Karpas-422 (cell line): ENCODE data around the gene TGFBI. TPM values are rescaled to one million over a fixed set of nuclear protein-coding genes. Genes with fewer than 3 reads are reported as not detected.

Experiments
- DNase-seq: peaks from one replicate; pipeline ENCODE4 v3.0.0-alpha.2; 2015
- H2AFZ ChIP-seq: fragments of 200-600 bp; sonication (generic); 2 replicates; pipeline ENCODE4 v1.6.1; 2014; ENCODE audit warnings: antibody characterized with exemption, low read length, mixed read lengths
- H3K27ac ChIP-seq: fragments of 200-600 bp; sonication (generic); 2 replicates; pipeline ENCODE4 v1.5.1; 2014; ENCODE audit warnings: mild to moderate bottlenecking, low read length, moderate library complexity
- H3K27me3 ChIP-seq: fragments of 200-600 bp; sonication (generic); 2 replicates; pipeline ENCODE4 v1.6.1; 2014; ENCODE audit warnings: low read length, mixed read lengths
- H3K36me3 ChIP-seq: fragments of 200-600 bp; sonication (generic); 2 replicates; pipeline ENCODE4 v1.6.1; 2014; ENCODE audit warnings: low read length, mixed read lengths; ENCODE audit not compliant: insufficient read depth
- H3K4me1 ChIP-seq: fragments of 200-600 bp; sonication (generic); 2 replicates; pipeline ENCODE4 v1.6.1; 2014; ENCODE audit warnings: mild to moderate bottlenecking, low read length, mixed read lengths
- H3K4me2 ChIP-seq: fragments of 200-600 bp; sonication (generic); 2 replicates; pipeline ENCODE4 v1.6.1; 2014; ENCODE audit warnings: low read length, low read depth, mild to moderate bottlenecking; ENCODE audit not compliant: poor library complexity, severe bottlenecking
- H3K4me3 ChIP-seq: fragments of 200-600 bp; sonication (generic); 2 replicates; pipeline ENCODE4 v1.5.1; 2014; ENCODE audit warnings: mild to moderate bottlenecking, antibody characterized with exemption, low read length, mixed read lengths
- H3K79me2 ChIP-seq: fragments of 200-600 bp; sonication (generic); 2 replicates; pipeline ENCODE4 v1.6.1; 2014; ENCODE audit warnings: mild to moderate bottlenecking, low read length, mixed read lengths
- H3K9ac ChIP-seq: fragments of 200-600 bp; sonication (generic); 2 replicates; pipeline ENCODE4 v1.6.0; 2014; ENCODE audit warnings: low read length
- H3K9me2 ChIP-seq: fragments of 200-600 bp; sonication (generic), shearing (Covaris generic); replicated peaks from 2 replicates; pipeline ENCODE4 v1.6.0; 2014; ENCODE audit warnings: mild to moderate bottlenecking, low read length, moderate library complexity; ENCODE audit not compliant: insufficient read depth
- H3K9me3 ChIP-seq: fragments of 300-700, 200-600 bp; sonication (generic); 2 replicates; pipeline ENCODE4 v1.6.1; 2014; ENCODE audit warnings: low read length, mixed read lengths
- H4K20me1 ChIP-seq: fragments of 200-600 bp; sonication (generic); 2 replicates; pipeline ENCODE4 v1.6.1; 2014; ENCODE audit warnings: mild to moderate bottlenecking, antibody characterized with exemption, low read length, low read depth; ENCODE audit not compliant: insufficient read depth
- total RNA-seq: library from RNA; depleted of rRNA; stranded (reverse); fragments of >200 nt; shearing (Covaris generic); gene quantifications from 2 replicates; pipeline ENCODE4 v1.2.3, GENCODE V29; 2014; ENCODE audit warnings: low replicate concordance

Gene TGFBI
- total RNA-seq, 1 experiment from 2014 or later = not detected

- Histone ChIP-seq H3K9me2 (no peaks in the 10 kb centered on the region), H3K4me2 (no peak overlapping the region), H3K4me1 (no peaks in the 10 kb centered on the region), H3K9me3 (no peaks in the 10 kb centered on the region), H3K27me3 (no peaks in the 10 kb centered on the region), H3K36me3 (no peaks in the 10 kb centered on the region), H3K27ac (no peak overlapping the region), H3K79me2 (no peaks in the 10 kb centered on the region), H2AFZ (no peak overlapping the region), H4K20me1 (no peaks in the 10 kb centered on the region), H3K4me3 (no peak overlapping the region), H3K9ac (no peak overlapping the region)
- no peak for DNase-seq
Measured at GRCh38 chr5:136061630-136062365, 33.0 kb downstream of the TGFBI start.

- no peak overlapping the region for H3K4me2 ChIP-seq
- no peak overlapping the region for H3K9ac ChIP-seq
- no peaks in the 10 kb centered on the region for H3K9me2 ChIP-seq
- no peaks in the 10 kb centered on the region for H3K36me3 ChIP-seq
- no peak overlapping the region for H2AFZ ChIP-seq
- H3K79me2 ChIP-seq = no peaks in the 10 kb centered on the region
- H3K9me3 ChIP-seq = no peaks in the 10 kb centered on the region
- peak; percentile 87 for DNase-seq
- H3K4me3 ChIP-seq = no peak overlapping the region
- no peaks in the 10 kb centered on the region for H3K27me3 ChIP-seq
- H4K20me1 ChIP-seq = no peaks in the 10 kb centered on the region
- no peaks in the 10 kb centered on the region for H3K4me1 ChIP-seq
- no peak overlapping the region for H3K27ac ChIP-seq
Measured at GRCh38 chr5:136062366-136063274, 33.8 kb downstream of the TGFBI start.

GRCh38 chr5:136063778-136064465 is 35.1 kb downstream of the TGFBI start:
- Histone ChIP-seq H2AFZ (no peak overlapping the region), H3K4me3 (no peak overlapping the region), H3K9me2 (no peaks in the 10 kb centered on the region), H3K79me2 (no peaks in the 10 kb centered on the region), H3K36me3 (no peaks in the 10 kb centered on the region), H3K4me2 (no peak overlapping the region), H3K9me3 (no peaks in the 10 kb centered on the region), H3K9ac (no peak overlapping the region), H3K27me3 (no peaks in the 10 kb centered on the region), H3K4me1 (no peaks in the 10 kb centered on the region), H4K20me1 (no peaks in the 10 kb centered on the region), H3K27ac (no peak overlapping the region)
- DNase-seq = no peak

GRCh38 chr5:136064510-136064909 is 35.7 kb downstream of the TGFBI start:
- H3K36me3 ChIP-seq = no peaks in the 10 kb centered on the region
- no peaks in the 10 kb centered on the region for H3K79me2 ChIP-seq
- H3K27ac ChIP-seq = no peak overlapping the region
- H3K4me3 ChIP-seq = no peak overlapping the region
- H3K9me3 ChIP-seq = no peaks in the 10 kb centered on the region
- no peaks in the 10 kb centered on the region for H3K9me2 ChIP-seq
- H3K9ac ChIP-seq = no peak overlapping the region
- H4K20me1 ChIP-seq = no peaks in the 10 kb centered on the region
- no peak overlapping the region for H3K4me2 ChIP-seq
- H3K27me3 ChIP-seq = no peaks in the 10 kb centered on the region
- H2AFZ ChIP-seq = no peak overlapping the region
- no peak for DNase-seq
- no peaks in the 10 kb centered on the region for H3K4me1 ChIP-seq

GRCh38 chr5:136065588-136065987 is 36.8 kb downstream of the TGFBI start:
- Histone ChIP-seq H4K20me1 (no peaks in the 10 kb centered on the region), H3K4me1 (no peaks in the 10 kb centered on the region), H3K9me2 (no peaks in the 10 kb centered on the region), H3K4me2 (no peak overlapping the region), H3K9ac (no peak overlapping the region), H3K27ac (no peak overlapping the region), H3K36me3 (no peaks in the 10 kb centered on the region), H3K27me3 (no peaks in the 10 kb centered on the region), H3K9me3 (no peaks in the 10 kb centered on the region), H3K4me3 (no peak overlapping the region), H2AFZ (no peak overlapping the region), H3K79me2 (no peaks in the 10 kb centered on the region)
- DNase-seq = no peak

GRCh38 chr5:136066661-136067271 is 38.0 kb downstream of the TGFBI start:
- no peak overlapping the region for H3K4me3 ChIP-seq
- H3K36me3 ChIP-seq = no peaks in the 10 kb centered on the region
- no peak overlapping the region for H2AFZ ChIP-seq
- no peaks in the 10 kb centered on the region for H3K79me2 ChIP-seq
- no peaks in the 10 kb centered on the region for H3K9me3 ChIP-seq
- H3K27me3 ChIP-seq = no peaks in the 10 kb centered on the region
- H3K9me2 ChIP-seq = no peaks in the 10 kb centered on the region
- no peak overlapping the region for H3K9ac ChIP-seq
- no peak overlapping the region for H3K27ac ChIP-seq
- no peaks in the 10 kb centered on the region for H4K20me1 ChIP-seq
- no peaks in the 10 kb centered on the region for H3K4me1 ChIP-seq
- no peak for DNase-seq
- no peak overlapping the region for H3K4me2 ChIP-seq

- Histone ChIP-seq H3K9me3 (no peaks in the 10 kb centered on the region), H3K79me2 (no peaks in the 10 kb centered on the region), H3K27ac (no peak overlapping the region), H4K20me1 (no peaks in the 10 kb centered on the region), H2AFZ (no peak overlapping the region), H3K9me2 (no peaks in the 10 kb centered on the region), H3K9ac (no peak overlapping the region), H3K36me3 (no peaks in the 10 kb centered on the region), H3K4me1 (no peaks in the 10 kb centered on the region), H3K4me3 (no peak overlapping the region), H3K4me2 (no peak overlapping the region), H3K27me3 (no peaks in the 10 kb centered on the region)
- DNase-seq = no peak
Measured at GRCh38 chr5:136067422-136067821, 38.6 kb downstream of the TGFBI start.
